Liver (tissue), 9 donors: ENCODE results near the gene CCL27. TPM values are rescaled to one million over a fixed set of nuclear protein-coding genes. Genes with fewer than 3 reads are reported as not detected.

Experiments used
- DNase-seq: peaks from one replicate; pipeline ENCODE4 v3.0.0-alpha.2; 2017; ENCODE audit warnings: low spot score
- H3K27ac ChIP-seq, 2 donors: one replicate each; pipeline ENCODE4 v1.7.0; 2013; ENCODE audit warnings: inconsistent platforms in 2 of 2, low read length in 2 of 2, control low read depth in 1 of 2, low read depth in 1 of 2, mild to moderate bottlenecking in 1 of 2
- H3K27me3 ChIP-seq, 4 donors: one replicate each; pipeline versions ENCODE4 v1.6.1 to v1.7.0; 2013; ENCODE audit warnings: low read length in 3 of 4, inconsistent platforms in 1 of 4, mild to moderate bottlenecking in 1 of 4, moderate library complexity in 1 of 4; ENCODE audit not compliant: control insufficient read depth in 4 of 4, insufficient read depth in 4 of 4
- H3K36me3 ChIP-seq, 4 donors: one replicate each; pipeline versions ENCODE4 v1.6.1 to v1.7.0; 2013; ENCODE audit warnings: low read length in 3 of 4, mild to moderate bottlenecking in 3 of 4, low read depth in 1 of 4, moderate library complexity in 1 of 4; ENCODE audit not compliant: control insufficient read depth in 4 of 4, insufficient read depth in 3 of 4
- H3K4me1 ChIP-seq, 4 donors: one replicate each; pipeline versions ENCODE4 v1.6.1 to v1.7.0; 2013; ENCODE audit warnings: low read length in 3 of 4, mild to moderate bottlenecking in 3 of 4, moderate library complexity in 1 of 4; ENCODE audit not compliant: control insufficient read depth in 4 of 4, insufficient read depth in 4 of 4
- H3K4me3 ChIP-seq, 3 donors: one replicate each; pipeline versions ENCODE4 v1.6.1 to v1.7.0; 2013; ENCODE audit warnings: low read length in 3 of 3, control low read depth in 1 of 3, low read depth in 1 of 3, mild to moderate bottlenecking in 1 of 3
- H3K9ac ChIP-seq, 2 donors: one replicate each; pipeline ENCODE4 v1.7.0; 2013; ENCODE audit warnings: low read length in 2 of 2, mild to moderate bottlenecking in 2 of 2, moderate library complexity in 2 of 2, control low read depth in 1 of 2, low read depth in 1 of 2
- H3K9me3 ChIP-seq, 4 donors: one replicate each; pipeline versions ENCODE4 v1.6.1 to v1.7.0; 2013; ENCODE audit warnings: low read length in 3 of 4; ENCODE audit not compliant: control insufficient read depth in 4 of 4
- ATF3 ChIP-seq: IDR thresholded peaks from 2 replicates; pipeline ENCODE4 v1.6.1; 2016; ENCODE audit warnings: antibody characterized with exemption
- CTCF ChIP-seq: fragments of 150-350 bp; IDR thresholded peaks from 2 replicates; pipeline ENCODE4 v1.5.1; 2017; ENCODE audit warnings: improper control_type of control experiment, low read depth, low read length; ENCODE audit not compliant: missing input control
- EGR1 ChIP-seq, 2 donors: IDR thresholded peaks; 2 replicates each; pipeline ENCODE4 v1.6.1; 2016 to 2018; ENCODE audit warnings: antibody characterized with exemption in 2 of 2, low read depth in 2 of 2
- FOXA1 ChIP-seq: IDR thresholded peaks from 2 replicates; pipeline ENCODE4 v1.6.1; 2016; ENCODE audit warnings: antibody characterized with exemption
- FOXA2 ChIP-seq: IDR thresholded peaks from 2 replicates; pipeline ENCODE4 v1.6.1; 2016; ENCODE audit warnings: antibody characterized with exemption
- GABPA ChIP-seq, 2 donors: IDR thresholded peaks in 1 of 2; conservative IDR thresholded peaks in 1 of 2; 2 replicates each; pipeline ENCODE4 v1.6.1; 2016; ENCODE audit warnings: antibody characterized with exemption in 2 of 2, mild to moderate bottlenecking in 1 of 2, moderate library complexity in 1 of 2
- HNF4A ChIP-seq, 2 donors: conservative IDR thresholded peaks; 2 replicates each; pipeline ENCODE4 v1.6.1; 2016; ENCODE audit warnings: antibody characterized with exemption in 2 of 2, mild to moderate bottlenecking in 2 of 2
- HNF4G ChIP-seq: IDR thresholded peaks from 2 replicates; pipeline ENCODE4 v1.6.1; 2016; ENCODE audit warnings: antibody characterized with exemption
- JUND ChIP-seq, 2 donors: IDR thresholded peaks; 2 replicates each; pipeline ENCODE4 v1.6.1; 2016; ENCODE audit warnings: antibody characterized with exemption in 2 of 2
- MAX ChIP-seq: IDR thresholded peaks from 2 replicates; pipeline ENCODE4 v1.6.1; 2016; ENCODE audit warnings: antibody characterized with exemption
- NR2F2 ChIP-seq: IDR thresholded peaks from 2 replicates; pipeline ENCODE4 v1.6.1; 2016; ENCODE audit warnings: antibody characterized with exemption
- RAD21 ChIP-seq, 2 donors: IDR thresholded peaks; 2 replicates each; pipeline ENCODE4 v1.6.1; 2016; ENCODE audit warnings: antibody characterized with exemption in 2 of 2, mild to moderate bottlenecking in 2 of 2
- REST ChIP-seq: IDR thresholded peaks from 2 replicates; pipeline ENCODE4 v1.6.1; 2016; ENCODE audit warnings: antibody characterized with exemption, mild to moderate bottlenecking
- RXRA ChIP-seq, 2 donors: IDR thresholded peaks; 2 replicates each; pipeline ENCODE4 v1.6.1; 2017 to 2018; ENCODE audit warnings: antibody characterized with exemption in 2 of 2, mild to moderate bottlenecking in 1 of 2
- SP1 ChIP-seq: IDR thresholded peaks from 2 replicates; pipeline ENCODE4 v1.6.1; 2018; ENCODE audit warnings: antibody characterized with exemption, mild to moderate bottlenecking
- TAF1 ChIP-seq: conservative IDR thresholded peaks from 2 replicates; pipeline ENCODE4 v1.6.1; 2016; ENCODE audit warnings: antibody characterized with exemption, mild to moderate bottlenecking
- YY1 ChIP-seq: IDR thresholded peaks from 2 replicates; pipeline ENCODE4 v1.6.1; 2016; ENCODE audit warnings: antibody characterized with exemption, mild to moderate bottlenecking
- ZBTB33 ChIP-seq: IDR thresholded peaks from 2 replicates; pipeline ENCODE4 v1.6.1; 2016; ENCODE audit warnings: antibody characterized with exemption
- WGBS: extraction: QIAGEN DNeasy Blood & Tissue Kit; methylation state at CpG from one replicate; pipeline ENCODE4 v1.1.7; 2013; 5-methylcytosine and 5-hydroxymethylcytosine counted together
- polyA plus RNA-seq, 2 donors: library from polyadenylated mRNA; stranded (reverse) in 1 of 2; unstranded in 1 of 2; fragments of 200-250 nt in 1 of 2; fragments of >200 nt in 1 of 2; fragmentation: Nextera tagmentation in 1 of 2; extraction: Ambion mirVana in 1 of 2; gene quantifications; one replicate each; pipeline versions ENCODE4 v1.2.1 to v1.2.3, GENCODE V29; 2013 to 2015
- total RNA-seq, 2 donors: library from RNA; depleted of rRNA; stranded (reverse); fragments of >200 nt; gene quantifications; one replicate each; pipeline ENCODE4 v1.2.3, GENCODE V29; 2014
- donor health status: healthy.
- donor health status: healthy.
- donor health status: healthy.
- donor health status: healthy.
- donor health status: healthy.

The CCL27 gene
- total and polyA plus RNA-seq, 4 donors: not detected

- Histone ChIP-seq H3K27me3 (no peaks in the 10 kb centered on the region), H3K4me1 (peaks cover 4 to 25% (median 13%) of the 10 kb centered on the region in 4 donors), H3K9ac (peak overlapping the region in 1 of 2 donors; percentile 31), H3K4me3 (peak overlapping the region; percentile 62 to 68 (median 65)), H3K27ac (peak overlapping the region; percentile 68 to 99), H3K9me3 (no peaks in the 10 kb centered on the region), H3K36me3 (peaks cover 0 to 8% (median 3%) of the 10 kb centered on the region in 4 donors)
- DNase-seq: no peak
- TF ChIP-seq EGR1 (IDR thresholded peaks at IDR 0.05; ENCODE audit: low read depth in 2 of 2) (no peak), HNF4G (no peak), FOXA2 (no peak), RAD21 (IDR thresholded peaks at IDR 0.05) (peak in 1 of 2 donors; percentile 22)
- under 1% methylated on average over 26 of the region's 26 CpGs for WGBS
Observed at GRCh38 chr9:34665067-34665380, 2.6 kb upstream of the CCL27 start.

GRCh38 chr9:34664281-34665066, 2.0 kb upstream of the CCL27 start:
- 14% methylated on average over 18 of the region's 18 CpGs for WGBS

More at GRCh38 chr9:34664281-34665066, 2.0 kb upstream of the CCL27 start:
- no peak for TF ChIP-seq FOXA2
- no peak for TF ChIP-seq EGR1 (IDR thresholded peaks at IDR 0.05; ENCODE audit: low read depth in 2 of 2)
- peak; percentile 75 for TF ChIP-seq SP1
- TF ChIP-seq GABPA (IDR thresholded peaks at IDR 0.05 in 1 of 2, conservative IDR thresholded peaks at IDR 0.05 in 1 of 2): no peak
- no peak for TF ChIP-seq REST
- TF ChIP-seq HNF4G: peak; percentile 83
- TF ChIP-seq CTCF: peak; percentile 70
- TF ChIP-seq JUND (IDR thresholded peaks at IDR 0.05): no peak
- no peak for TF ChIP-seq ATF3
- TF ChIP-seq MAX: no peak
- TF ChIP-seq RXRA (IDR thresholded peaks at IDR 0.05): peak; percentile 32 to 60
- TF ChIP-seq NR2F2: peak; percentile 60
- TF ChIP-seq ZBTB33: no peak
- no peak for TF ChIP-seq YY1
- no peak for TF ChIP-seq TAF1
- TF ChIP-seq FOXA1: no peak
- TF ChIP-seq RAD21 (IDR thresholded peaks at IDR 0.05): peak; percentile 59 to 78
- peak; percentile 80 to 87 for TF ChIP-seq HNF4A (conservative IDR thresholded peaks at IDR 0.05)
- peak; percentile 89 for DNase-seq
- H3K4me1 ChIP-seq: peaks cover 4 to 25% (median 13%) of the 10 kb centered on the region in 4 donors
- H3K36me3 ChIP-seq: peaks cover 0 to 13% (median 2%) of the 10 kb centered on the region in 4 donors
- H3K9me3 ChIP-seq: no peaks in the 10 kb centered on the region
- H3K4me3 ChIP-seq: peak overlapping the region; percentile 62 to 68 (median 65)
- no peaks in the 10 kb centered on the region for H3K27me3 ChIP-seq
- H3K27ac ChIP-seq: peak overlapping the region; percentile 68 to 99
- peak overlapping the region in 1 of 2 donors; percentile 31 for H3K9ac ChIP-seq
